Right renal pelvis (tissue), 4 donors: ENCODE data around the gene OBI1. TPM values are rescaled to one million over a fixed set of nuclear protein-coding genes. Genes with fewer than 3 reads are reported as not detected.
"Not testable (repeated sequence)": the region's sequence is repeated elsewhere in the genome, so short reads cannot be mapped to it uniquely, and the experiment has no call there.

Source experiments
- DNase-seq, 4 donors: peaks; one replicate each; pipeline ENCODE4 v3.0.0-alpha.2; 2013; ENCODE audit warnings: low read depth in 4 of 4, low spot score in 3 of 4, missing footprints in 1 of 4
- polyA plus RNA-seq, 4 donors: library from polyadenylated mRNA; unstranded; fragments of 120-200 nt; gene quantifications; one replicate each; pipeline ENCODE4 v1.2.1, GENCODE V29; 2013; ENCODE audit not compliant: insufficient read length in 4 of 4

The OBI1 gene
- polyA plus RNA-seq, 4 donors: 19.8 to 27.2 (median 26.0) TPM

DNA sequence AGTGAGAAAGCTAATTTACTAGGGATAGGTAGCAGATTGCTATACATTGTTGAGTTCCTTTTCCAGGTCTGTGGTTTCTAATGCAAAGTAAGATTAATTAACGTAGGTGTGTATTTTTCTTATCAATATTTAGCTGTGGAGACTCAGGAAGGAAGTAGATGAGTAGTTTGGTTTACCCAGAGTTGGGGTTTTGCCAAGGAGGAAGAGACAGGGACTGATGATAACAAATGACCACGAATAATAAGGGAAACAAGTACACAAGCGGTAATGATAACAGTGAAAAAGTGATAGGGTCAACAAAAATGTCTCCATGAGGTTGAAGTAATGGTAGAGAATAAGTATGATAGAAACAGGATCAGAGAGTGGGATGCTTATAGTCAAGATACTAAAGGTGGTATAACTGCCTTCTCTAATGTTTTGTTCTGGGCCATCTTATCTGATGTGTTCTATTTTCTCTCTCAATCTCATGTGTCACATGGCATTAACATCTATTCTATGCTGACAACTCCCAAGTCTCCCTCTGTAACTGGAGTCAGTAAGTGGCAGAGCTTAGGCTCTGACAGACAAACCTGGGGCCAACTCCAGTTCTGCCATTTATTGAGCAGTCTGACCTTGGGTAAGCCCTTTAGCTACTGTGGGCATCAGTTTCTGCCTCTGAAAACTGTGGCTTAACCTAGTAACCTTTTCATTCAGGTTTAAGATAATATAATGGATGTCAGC is 8.8 kb downstream of the OBI1 start:
- DNase-seq: no peak

- not testable (repeated sequence) for DNase-seq
Measured at GRCh38 chr13:78647109-78647678, 11.8 kb downstream of the OBI1 start.

DNA sequence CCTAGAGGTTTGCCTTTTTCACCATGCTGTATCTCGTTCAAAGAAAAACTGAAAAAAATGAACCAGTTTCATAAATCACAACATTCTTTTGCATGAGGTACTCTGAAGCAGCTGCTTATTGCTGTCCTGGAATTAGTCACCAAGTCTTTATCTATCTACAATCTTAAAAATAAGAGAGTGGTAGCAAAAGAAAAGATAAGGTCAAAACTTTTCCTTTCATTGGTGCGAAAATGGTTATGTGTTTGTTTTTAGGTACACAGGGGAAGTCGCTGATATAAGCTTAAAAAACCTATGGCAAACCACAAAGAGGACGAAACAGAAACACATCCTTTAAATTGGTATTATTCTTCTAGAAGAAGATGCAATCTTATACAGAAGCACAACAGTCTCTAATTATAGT is 20.7 kb downstream of the OBI1 start:
- DNase-seq: no peak

- no peak for DNase-seq
Measured at GRCh38 chr13:78636495-78636894, 22.5 kb downstream of the OBI1 start.

DNA sequence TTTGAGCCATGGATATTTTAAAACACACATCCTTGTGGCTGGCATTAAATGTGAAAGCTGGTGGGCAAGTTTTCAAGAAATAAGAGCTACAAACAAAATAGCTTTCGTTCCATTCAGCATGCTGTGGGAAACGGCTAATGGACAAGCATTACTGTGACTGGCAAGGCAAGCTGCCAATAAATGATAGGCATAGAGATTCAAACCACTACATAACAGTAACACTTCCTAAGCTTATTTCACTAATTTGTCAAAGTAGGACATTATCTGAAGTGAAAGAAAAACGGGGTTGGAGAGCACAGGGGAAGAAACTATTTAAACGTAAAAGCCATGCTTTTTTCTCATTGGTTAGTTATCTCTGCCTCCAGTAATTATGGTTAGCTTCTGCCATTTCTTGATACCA is 26.0 kb downstream of the OBI1 start:
- DNase-seq: no peak

DNA sequence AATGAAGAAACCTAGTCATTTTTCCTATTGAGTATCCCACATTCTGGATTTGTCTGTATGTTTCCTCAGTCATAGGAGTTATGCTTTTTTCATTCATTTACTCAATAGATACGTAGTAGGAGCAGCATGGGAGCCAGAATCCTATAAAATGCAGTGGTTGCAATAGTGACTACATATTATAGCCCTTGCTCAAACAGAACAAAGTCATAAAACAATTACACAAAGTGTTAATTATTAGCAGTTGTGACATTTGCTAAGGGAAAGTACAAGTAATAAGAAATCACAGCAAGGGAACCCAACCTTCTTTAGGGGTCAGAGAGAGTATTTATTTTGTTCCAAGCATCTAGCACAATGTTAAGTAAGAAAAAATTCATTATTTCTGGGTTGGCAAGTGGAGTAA is 27.9 kb downstream of the OBI1 start:
- DNase-seq: no peak

DNA sequence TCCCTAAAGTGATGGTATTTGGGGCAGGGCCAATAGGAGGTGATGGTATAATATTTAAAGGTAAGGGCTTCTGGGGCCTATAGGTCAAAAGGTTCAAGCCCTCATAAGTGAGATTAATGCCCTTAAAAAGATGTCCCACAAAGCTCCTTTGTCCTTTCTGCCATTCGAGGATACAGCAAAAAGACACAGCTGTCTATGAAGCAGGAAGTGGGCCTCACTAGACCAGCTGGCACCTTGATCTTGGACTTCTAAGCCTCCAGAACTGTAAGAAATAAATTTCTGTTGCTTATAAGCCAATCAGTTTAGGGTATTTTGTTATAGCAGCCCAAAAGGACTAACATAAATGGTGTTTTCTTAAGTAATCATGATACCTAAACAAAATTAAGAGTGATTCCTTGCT is 28.4 kb downstream of the OBI1 start:
- no peak for DNase-seq

- DNase-seq: no peak
Measured at GRCh38 chr13:78625384-78625783, 33.6 kb downstream of the OBI1 start.

- no peak for DNase-seq
Measured at GRCh38 chr13:78623132-78623531, 35.8 kb downstream of the OBI1 start.

GRCh38 chr13:78620936-78621470 is 38.0 kb downstream of the OBI1 start:
- no peak for DNase-seq

GRCh38 chr13:78618411-78618810 is 40.5 kb downstream of the OBI1 start:
- DNase-seq: no peak

GRCh38 chr13:78611040-78611439 is 47.9 kb downstream of the OBI1 start:
- DNase-seq: no peak

DNA sequence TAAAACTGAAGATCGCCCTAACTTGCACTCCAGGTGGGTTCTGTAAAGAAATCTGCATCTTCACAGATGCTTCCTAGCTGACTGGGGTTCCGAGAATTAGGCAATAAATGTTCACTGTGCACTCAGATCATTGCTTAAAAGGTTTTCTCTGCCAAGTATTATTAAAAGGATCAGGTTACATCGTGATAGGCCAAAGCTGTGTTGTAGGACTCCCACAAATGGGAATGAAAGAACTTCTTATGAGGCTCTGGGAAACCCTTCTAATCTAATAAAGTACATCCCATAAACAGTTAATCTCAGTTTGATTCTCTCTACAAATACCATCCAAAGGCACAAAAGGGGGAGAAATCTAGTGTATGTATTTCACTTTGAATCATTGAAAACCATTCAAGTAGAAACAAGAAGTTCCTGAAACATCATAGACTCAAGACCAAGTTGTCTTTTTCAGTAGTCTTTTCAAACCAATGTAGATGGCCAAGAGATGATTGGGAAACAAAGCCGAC is 48.5 kb downstream of the OBI1 start:
- DNase-seq: no peak

GRCh38 chr13:78609464-78610205 is 49.3 kb downstream of the OBI1 start:
- DNase-seq: no peak

DNA sequence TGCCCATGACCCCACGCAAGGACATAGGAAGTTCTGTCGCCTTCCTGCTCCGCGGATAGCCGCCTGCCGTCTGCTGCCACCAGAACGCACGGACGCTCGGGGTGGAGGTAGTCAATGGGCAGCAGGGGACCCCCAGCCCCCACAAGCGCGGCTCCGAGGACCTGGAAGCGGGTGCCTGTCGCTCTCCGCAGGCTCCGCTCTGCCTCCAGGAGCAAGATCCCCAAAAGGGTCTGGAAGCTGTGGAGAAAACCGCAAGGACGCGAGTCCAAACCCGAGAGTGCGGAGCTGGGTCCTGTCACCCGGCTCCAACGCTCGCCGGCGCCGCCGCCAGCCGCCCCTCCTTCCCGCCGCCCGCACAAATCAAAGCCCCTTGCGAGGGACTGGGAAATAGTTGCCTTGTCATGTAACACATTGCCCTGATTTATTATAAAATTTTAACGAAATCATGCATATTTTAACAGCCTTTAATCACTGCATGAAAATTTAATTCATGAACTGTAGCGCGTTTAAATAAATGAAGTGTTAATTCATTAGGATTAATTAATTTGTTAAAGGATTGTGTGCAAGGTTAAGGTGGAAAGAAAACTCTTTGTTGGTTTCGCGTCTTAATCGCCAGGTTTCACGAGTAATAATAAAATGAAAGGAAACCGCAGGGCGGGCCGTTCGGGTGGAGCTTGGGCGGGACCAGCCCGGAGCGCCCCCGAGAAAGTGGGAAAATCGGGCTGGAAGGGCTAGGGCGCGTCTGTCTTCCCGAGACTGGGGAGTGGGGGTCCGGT is 50.1 kb downstream of the OBI1 start:
- DNase-seq: no peak

GRCh38 chr13:78608252-78608687 is 50.7 kb downstream of the OBI1 start:
- no peak for DNase-seq

- DNase-seq: no peak
Measured at GRCh38 chr13:78607409-78608251, 51.3 kb downstream of the OBI1 start.

DNA sequence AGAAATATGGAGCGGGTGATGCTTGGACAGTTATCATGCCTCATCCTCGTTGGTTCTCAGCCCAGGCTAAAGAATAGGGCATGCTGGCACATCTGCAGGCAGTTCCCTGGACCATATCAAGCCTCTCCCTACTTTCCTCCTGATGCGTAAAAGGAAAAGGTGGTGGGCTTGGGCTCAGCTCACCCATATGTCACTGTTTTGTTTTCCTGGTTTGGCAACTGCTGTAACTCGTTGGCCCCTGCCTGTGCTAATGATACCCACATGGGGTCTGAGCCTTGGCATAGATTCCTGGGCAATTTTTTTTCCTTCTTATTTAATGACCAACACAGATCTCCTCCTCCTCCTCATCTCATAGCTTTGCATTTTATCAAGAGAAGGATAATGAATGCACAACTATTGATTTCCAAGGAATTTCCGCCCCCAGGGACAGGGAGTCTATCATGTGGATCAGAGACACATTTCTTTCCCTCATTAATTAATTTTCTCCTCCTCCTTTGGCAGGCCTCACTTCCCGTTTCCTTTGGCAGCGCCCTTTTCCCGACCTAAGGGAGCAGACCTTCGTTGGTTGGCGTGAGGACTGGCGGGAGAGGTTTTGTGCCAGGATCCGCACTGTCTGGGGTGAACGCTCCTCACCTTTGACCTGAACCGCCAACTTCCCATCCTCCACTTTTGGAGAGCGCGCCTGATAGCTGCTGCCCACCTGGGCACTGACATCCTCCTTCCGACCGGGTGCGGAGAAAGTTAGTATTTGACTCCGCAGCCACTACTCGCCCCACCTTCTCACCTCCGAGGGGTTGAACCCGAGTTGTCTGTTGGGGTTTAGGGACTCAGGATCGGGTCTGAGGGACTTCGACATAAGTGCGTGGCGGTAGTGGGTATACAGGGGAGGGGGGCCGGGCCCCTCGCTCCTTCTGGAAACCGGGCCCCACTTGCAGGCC is 52.2 kb downstream of the OBI1 start:
- no peak for DNase-seq
